GM12874 (cell line): Measurements from ENCODE around the gene LRBA.

ENCODE experiments used
- TF ChIP-seq, protein P1 (sequence below): IDR thresholded peaks from 2 replicates; pipeline ENCODE4 v1.5.1; 2011; ENCODE audit warnings: low read depth, mild to moderate bottlenecking, control low read depth, low read length, moderate library complexity; ENCODE audit not compliant: insufficient read depth

The LRBA gene

DNA sequence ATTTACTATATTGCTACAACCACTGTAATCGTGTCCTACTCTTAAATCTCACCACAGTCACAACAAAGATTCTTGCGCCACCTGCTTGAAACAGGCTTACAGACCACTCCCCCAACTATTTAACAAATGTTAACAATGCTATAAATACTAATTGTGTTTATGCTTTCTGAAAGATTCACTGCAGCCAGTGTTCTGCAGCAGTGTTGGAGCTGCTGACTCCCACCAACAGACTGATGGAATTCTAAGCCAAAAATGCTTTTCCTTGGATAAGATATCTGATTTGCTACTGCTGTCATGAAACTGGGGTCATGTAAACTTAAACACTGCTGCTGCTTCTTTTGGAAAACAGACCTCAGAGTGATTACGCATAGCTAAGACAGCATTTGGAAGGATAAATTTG lies 677.4 kb downstream of the LRBA start:
- TF ChIP-seq, protein P1, sequence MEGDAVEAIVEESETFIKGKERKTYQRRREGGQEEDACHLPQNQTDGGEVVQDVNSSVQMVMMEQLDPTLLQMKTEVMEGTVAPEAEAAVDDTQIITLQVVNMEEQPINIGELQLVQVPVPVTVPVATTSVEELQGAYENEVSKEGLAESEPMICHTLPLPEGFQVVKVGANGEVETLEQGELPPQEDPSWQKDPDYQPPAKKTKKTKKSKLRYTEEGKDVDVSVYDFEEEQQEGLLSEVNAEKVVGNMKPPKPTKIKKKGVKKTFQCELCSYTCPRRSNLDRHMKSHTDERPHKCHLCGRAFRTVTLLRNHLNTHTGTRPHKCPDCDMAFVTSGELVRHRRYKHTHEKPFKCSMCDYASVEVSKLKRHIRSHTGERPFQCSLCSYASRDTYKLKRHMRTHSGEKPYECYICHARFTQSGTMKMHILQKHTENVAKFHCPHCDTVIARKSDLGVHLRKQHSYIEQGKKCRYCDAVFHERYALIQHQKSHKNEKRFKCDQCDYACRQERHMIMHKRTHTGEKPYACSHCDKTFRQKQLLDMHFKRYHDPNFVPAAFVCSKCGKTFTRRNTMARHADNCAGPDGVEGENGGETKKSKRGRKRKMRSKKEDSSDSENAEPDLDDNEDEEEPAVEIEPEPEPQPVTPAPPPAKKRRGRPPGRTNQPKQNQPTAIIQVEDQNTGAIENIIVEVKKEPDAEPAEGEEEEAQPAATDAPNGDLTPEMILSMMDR, result no peak

DNA sequence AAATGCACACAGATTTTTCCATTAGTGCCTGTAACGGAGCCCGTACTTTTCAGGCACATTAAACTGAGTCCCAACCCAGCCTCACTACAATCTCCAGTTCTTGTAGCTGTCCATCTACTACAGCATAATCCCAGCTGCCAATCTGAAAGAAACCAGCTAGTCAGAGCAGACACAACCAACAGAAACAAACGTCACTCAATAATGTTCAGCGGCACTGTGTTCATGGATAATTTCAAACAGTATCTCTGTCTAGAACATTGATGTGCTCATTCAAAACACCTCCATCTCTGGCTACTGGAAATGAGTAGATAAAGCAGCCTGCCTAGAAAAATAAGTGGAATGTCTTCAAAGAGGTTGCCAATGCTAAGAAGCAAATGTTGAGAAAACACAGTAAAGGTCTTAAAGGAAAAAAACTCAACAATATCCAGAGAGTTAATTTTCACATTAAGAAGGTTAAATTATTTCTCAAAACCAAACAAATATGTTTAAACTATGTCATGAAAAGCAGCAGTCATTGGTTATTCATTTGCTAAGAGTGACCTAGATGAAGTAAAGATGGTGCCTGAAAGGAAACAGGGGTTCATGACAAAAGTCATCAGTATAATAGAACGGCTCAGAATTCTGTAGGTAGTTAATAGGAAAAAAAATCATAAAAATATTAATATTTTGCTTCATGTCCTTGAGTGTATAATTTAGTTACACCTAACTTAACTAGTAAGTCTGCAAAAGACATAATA lies 678.2 kb downstream of the LRBA start:
- TF ChIP-seq, protein P1, result no peak

DNA sequence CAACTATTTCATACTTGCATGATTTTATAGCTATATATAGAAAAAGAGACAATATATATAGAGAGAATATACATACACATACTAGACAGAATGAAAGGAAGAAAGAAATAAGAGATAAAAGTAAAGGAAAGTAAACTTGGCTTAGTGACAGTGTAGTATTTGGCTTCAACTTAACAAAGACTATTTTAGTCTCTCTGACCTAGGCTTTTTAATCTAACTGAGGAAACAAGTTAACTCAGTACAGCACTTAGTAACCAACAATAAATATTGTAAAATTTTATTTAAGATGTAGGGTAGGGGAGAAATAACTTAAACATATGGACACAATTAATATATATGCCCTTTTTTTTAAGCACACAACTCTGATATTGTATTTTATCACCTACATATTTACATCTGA lies 682.1 kb downstream of the LRBA start:
- TF ChIP-seq, protein P1, result no peak

DNA sequence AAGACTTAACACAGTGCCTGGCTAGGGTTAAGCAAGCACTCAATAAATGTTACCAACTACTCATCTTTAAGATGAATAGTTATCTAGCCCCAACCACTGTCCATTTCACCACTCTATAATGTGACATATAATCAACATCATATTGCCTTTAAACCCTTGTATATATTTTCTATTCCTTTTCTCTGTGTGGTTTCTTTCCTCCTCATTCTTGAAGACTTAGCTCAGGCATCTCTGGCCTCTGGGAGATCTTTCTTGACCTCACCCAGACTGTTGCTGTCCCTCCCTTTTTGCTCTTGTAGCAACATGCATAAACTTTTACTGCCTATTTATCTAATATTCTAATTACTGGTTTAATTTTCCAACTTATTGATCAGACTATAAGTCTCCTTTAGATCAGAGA lies 683.0 kb downstream of the LRBA start:
- TF ChIP-seq, protein P1, result no peak

- TF ChIP-seq, protein P1, result no peak
These were observed 685.7 kb downstream of the LRBA start for GRCh38 chr4:150329373-150329772.

DNA sequence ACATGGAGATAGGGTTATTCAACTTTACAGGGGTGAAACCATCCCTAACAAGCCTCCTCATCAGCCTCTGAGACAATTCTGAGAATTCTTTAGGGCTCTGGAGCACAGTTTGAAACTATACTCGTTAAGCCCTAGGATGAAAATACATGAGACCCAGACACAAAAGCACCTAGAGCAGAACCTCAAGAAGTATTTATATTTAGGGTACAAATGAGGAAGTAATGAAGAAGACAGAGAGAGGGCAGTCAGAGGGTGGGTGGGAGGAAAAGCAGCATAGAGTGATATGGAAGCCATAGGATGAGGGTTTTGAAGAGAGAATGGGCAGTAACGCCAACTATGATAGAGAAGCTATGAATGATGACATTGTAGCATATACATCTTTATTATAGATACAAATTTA lies 686.6 kb downstream of the LRBA start:
- TF ChIP-seq, protein P1, result no peak

DNA sequence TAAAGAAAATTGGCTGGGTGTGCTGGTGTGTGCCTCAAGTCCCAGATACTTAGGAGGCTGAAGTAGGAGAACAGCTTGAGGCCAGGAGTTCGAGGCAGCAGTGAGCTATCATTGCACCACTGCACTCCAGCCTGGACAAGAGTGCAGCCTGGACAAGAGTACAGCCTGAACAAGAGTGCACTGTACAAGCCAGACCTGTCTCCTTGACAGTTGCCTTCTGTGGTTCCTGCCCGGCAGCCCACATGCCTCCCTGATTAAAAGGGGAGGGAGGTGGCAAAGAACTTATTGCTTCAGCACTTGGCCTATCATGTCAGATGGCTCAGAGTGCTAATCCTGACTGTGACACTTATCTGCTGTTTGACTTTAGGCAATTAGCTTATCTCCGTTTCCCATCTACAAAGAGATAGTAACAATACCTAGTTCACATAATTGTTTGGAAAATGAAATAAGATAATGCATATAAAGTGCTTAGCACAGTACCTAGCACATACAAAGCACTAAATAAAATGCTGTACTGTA lies 687.8 kb downstream of the LRBA start:
- TF ChIP-seq, protein P1, result no peak
